ENCODE results near the gene ARID5B.
"Not testable (repeated sequence)": the region's sequence is repeated elsewhere in the genome, so short reads cannot be mapped to it uniquely, and the experiment has no call there.

Gene ARID5B

DNA sequence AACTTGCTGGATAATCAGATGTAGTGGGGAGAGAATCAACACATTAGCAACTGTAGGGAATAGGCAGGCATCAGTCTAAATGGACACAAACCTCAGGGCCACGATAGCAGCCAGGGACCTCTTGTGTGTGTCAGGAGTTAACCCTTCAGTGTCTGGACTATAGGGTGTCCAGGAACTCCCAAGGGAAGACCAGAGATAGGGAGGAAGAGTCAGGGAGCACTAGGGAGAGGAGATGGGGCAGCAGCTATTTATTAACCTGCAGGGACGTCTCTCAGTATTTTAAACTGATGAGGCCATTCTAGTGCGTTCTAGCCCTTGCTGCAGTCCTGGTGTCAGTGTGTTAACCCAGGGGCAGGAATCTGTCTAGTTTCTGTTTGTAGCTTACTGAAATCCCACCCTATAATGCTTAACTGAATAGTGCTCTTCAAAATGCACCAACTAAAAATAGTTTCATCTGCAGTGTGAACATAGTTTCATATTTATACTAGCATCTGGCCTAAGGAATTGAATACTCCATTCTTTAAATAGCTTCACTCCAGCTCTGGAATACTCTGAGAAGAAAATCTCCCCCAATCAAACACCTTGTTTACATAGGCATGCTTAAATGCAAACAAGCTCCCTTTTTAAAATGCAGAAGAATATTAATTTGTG, 62.7 kb downstream of the ARID5B start:
- no peak for DNase-seq (ENCODE audit: low read depth)

DNA sequence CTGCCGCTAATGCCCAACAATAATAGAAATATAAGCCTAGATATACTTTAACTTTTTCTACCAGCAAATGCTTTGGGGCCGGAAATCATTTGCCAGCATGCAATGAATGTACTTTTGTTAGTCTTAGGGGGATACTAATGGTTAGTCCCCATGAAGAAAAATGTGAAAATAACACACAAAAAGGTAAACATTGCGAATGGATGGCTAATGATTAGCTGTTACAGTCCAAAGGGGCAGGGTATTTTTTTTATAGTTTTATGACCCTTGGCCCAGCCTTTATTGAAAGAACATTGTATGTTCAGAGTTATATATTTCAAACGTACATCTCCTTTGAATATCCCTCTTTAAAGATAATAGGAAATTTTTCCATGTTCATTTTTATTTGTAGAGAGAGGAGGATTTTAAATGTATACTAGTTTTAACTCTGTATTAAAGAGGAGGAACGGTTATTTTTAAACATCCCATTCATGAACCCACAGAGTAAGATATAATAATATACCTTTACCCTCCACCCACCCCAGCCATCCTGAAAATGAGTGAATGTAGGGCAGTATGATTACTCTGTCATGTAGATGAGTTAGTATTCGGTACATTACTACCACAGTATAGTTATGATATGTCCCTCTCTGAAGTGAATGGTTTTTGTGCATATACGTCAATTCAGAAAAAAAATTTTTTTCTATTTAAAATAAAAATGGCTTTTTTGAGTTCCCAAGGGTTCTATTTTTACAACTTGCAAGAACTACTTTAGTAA, 63.6 kb downstream of the ARID5B start:
- no peak for DNase-seq (ENCODE audit: low read depth)

DNA sequence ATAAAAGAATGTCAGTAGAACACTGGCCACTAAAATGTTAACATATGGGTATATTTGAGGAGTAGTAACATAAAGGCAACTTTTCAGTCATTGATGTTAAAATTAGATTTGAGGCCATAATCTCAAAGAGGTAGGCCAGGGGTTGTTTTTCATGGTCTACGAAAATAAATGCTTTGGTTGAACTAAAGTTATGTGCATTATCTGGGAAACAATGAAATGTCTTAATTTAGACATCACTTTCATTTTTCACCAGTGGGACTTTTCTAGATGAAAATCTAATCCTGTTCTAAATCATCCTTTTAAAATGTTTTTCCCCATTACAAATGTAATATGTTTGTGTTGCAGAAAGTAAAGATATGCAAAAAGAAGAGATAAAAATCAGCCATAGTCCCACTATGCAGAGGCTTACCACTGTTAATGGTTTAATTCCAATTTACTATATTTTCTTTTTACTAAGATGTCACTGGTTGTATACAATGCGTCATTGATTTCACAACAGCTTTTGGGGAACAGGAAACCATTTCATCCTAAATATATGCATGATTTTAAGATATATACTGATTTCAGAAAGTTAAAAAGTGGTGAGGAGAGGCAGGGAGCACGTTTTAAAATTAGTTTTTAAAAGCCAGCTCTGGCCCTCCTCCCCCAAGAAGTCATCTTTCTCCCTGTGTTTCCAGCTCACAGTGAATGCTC, 64.3 kb downstream of the ARID5B start:
- no peak for DNase-seq (ENCODE audit: low read depth)

DNA sequence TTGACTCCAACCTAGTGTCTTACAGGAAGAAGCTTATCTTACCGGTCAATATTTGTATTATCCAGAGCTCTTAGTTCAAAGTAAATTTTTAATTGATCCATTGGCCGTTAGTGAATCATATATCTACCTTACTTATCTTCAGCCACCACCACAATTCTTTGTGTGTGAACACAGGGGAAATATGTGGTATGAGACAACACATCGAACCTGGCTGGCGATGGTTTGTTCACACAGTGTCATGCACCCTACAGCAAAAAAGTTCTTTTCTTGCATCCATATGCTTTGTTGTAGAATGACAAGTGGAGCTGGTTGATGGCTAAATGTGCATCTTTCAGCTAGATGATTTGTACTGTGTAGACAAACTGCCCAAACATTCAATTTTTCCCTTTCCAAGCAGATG, 65.8 kb downstream of the ARID5B start:
- no peak for DNase-seq (ENCODE audit: low read depth)

GRCh38 chr10:61970182-61971002, 68.9 kb downstream of the ARID5B start:
- DNase-seq (ENCODE audit: low read depth) = no peak

- no peak for DNase-seq (ENCODE audit: low read depth)
Observed at GRCh38 chr10:61971003-61971325, 69.5 kb downstream of the ARID5B start.

DNA sequence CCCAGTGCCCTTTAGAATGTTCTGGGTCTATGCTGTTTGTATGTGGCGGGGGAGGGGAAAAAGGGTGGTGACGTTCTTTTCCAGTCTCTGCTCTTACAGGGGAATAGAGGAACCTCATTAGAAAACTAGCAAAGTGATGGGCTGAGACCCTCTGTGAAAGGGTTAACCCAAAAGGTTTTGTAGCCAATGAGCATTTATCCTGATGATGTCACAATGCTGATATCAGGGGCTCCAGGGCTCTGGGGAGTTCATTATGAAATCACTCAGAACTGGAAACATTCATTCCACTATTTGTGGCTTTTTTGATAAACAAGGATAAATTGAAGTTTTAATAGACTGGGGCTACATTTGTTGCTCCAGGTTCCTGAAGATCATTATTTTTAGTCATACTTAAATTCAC, 71.7 kb downstream of the ARID5B start:
- DNase-seq (ENCODE audit: low read depth) = no peak

- DNase-seq (ENCODE audit: low read depth) = no peak
Observed at GRCh38 chr10:61973906-61974305, 72.4 kb downstream of the ARID5B start.

DNA sequence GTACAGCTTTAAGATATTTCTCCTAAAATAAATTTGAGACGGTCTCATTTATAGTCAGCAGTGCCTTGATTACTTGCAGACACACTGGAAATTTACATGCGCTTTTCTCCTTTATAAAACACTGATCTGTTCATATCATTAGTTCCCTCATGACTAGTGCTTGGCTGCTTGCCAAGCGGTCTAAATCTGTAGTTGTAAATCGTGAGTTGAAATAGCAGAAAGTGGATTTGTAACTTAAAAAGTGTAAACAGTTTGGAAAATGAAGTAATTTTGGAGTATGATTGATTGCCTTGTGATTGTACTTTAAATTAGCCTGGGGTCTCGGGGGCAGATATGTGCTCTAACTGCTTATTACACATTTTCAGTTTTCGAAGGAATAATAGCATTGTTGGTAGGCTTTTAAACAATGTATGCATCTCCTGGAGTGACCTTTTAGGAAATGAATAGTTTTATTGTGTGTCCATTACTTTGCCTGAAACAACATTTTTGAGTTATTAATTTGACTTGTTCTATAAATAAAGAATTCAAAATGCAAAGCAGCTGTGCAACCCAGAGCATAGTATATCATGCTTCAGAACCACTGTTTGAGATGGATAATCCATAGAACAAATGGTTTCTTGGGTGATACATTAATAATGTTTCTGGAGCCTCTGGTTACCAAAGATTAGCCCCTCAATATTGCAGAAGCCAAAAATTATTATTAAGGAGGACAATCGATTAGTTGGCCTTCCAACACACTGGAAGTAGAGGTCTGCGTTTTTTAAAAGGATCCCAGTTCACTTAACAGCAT, 73.3 kb downstream of the ARID5B start:
- DNase-seq (ENCODE audit: low read depth) = no peak

- no peak for DNase-seq (ENCODE audit: low read depth)
Observed at GRCh38 chr10:61975391-61975932, 74.0 kb downstream of the ARID5B start.

DNA sequence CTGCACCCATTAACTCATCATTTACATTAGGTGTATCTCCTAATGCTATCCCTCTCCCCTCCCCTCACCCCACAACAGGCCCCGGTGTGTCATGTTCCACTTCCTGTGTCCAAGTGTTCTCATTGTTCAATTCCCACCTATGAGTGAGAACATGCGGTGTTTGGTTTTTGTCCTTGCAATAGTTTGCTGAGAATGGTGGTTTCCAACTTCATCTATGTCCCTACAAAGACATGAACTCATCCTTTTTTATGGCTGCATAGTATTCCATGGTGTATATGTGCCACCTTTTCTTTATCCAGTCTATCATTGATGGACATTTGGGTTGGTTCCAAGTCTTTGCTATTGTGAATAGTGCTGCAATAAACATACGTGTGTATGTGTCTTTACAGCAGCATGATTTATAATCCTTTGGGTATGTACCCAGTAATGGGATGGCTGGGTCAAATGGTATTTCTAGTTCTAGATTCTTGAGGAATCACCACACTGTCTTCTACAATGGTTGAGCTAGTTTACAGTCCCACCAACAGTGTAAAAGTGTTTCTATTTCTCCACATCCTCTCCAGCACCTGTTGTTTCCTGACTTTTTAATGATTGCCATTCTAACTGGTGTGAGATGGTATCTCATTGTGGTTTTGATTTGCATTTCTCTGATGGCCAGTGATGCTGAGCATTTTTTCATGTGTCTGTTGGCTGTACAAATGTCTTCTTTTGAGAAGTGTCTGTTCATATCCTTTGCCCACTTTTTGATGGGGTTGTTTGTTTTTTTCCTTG, 75.6 kb downstream of the ARID5B start:
- not testable (repeated sequence) for DNase-seq (ENCODE audit: low read depth)

- DNase-seq (ENCODE audit: low read depth) = no peak
Observed at GRCh38 chr10:61978965-61979364, 77.5 kb downstream of the ARID5B start.

- DNase-seq (ENCODE audit: low read depth) = no peak
Observed at GRCh38 chr10:61981460-61981859, 80.0 kb downstream of the ARID5B start.

DNA sequence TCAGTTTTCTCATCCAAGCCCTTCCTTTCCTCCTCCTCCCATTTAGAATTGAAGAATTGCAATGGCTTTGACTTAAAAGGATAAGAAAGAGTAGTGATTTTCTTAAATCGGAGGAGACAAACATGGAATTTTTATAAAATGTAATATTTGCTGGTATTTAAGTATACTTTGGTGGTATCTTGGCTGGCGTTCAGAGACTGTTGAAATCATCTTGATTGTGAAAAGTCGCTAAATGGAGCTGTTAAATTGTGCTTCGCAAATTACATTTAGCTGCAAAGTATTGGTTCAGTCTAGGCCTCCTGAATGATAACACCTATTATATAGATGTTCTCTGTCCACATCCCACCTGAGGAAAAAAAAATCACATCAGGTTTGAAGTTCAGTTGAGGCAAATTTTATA, 81.8 kb downstream of the ARID5B start:
- DNase-seq (ENCODE audit: low read depth) = no peak

DNA sequence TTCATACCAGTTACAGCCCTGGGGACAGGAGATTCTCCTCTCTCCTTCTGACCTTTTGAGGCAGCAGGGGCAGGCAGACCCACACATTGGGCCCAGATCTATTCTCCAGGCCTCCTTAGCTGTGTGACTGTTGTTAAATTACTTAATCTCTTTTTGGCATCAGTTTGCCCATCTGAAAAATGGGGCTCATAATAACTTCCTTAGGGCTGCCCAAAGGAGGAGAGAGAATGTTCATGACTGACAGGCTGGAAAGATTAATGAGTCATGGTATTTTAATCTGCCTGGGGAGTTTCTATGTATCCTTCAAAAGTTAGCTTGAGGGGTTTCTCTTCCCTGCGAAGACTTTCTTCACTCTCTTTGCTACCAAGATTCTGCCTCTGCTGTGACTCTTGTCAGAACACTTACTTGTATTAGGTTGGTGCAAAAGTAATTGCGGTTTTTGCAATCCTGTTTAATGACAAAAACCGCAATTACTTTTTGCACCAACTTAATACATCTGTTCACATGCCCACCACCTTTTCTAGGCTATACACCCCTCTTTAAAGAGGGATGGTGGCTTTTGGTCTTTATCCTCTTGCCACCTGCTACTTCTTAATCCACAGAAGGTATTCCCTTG, 83.4 kb downstream of the ARID5B start:
- DNase-seq (ENCODE audit: low read depth) = no peak

GRCh38 chr10:61985715-61986114, 84.2 kb downstream of the ARID5B start:
- DNase-seq (ENCODE audit: low read depth) = no peak

DNA sequence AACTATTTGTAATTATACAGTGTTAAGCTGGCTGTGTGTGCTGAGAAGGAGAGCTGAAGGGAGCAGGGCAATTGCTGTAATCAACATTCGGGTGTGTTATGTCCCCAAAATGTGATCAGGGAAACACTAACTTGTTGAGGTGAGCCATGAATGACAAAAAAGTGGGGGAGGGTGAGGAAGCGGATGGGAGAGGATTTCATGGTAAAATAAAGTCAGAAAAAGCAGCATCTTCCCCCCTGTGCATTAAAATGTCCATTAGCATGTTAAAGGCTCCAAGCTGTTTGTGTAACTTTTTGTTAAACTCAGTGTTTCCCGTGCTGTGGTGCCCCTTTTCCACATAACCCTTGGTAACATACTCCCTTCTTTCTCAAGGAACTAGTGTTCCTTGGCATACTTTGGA, 84.9 kb downstream of the ARID5B start:
- no peak for DNase-seq (ENCODE audit: low read depth)

DNA sequence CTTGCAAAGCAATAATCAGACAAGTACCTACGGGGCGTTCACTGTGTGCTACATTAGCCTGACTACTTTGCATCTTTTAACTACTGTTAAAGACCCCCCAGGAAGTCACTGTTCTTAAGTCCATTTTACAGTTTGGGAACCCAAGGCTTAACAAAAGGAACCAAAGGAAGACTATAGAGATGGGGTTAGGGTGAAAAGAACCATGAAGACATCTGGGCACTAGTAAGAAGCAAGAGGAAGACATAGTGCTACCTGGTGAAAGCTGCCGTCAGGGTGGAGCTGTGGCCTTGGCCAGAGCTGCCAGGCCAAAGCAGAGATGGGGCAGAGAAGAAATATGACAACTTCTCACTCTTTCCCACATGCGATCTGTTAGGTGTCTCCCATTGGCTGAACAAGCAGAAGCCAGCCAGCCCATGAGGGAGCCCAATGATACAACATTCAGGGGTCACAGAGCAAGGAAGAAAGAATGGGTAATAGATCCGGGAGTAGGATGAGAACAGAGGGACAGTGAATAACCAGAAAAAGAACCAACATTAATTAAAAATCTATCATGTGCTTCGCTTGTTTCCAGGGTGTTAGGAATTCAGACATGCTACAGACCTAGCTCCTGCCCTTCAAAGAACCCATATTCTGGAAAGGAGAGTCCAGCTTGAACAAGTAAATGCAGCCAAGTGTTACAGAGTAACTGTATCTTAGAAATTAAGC, 85.4 kb downstream of the ARID5B start:
- DNase-seq (ENCODE audit: low read depth) = no peak

DNA sequence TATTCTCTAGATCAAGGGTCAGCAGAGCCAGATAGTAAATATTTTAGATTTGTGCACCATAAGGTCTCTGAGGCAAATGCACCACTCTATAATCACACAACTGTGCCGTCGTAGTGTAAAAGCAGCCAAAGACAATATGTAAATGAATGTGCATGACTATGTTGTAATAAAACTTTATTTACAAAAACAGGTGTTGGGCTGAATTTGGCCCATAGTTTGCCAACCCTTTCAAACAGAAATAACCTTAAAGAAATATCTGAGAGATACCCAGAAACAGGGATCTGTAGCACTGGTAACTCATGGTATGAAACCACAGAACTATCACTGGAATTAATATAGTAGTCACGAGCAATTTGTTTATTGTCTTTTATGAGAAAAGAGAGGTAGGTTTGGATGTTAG, 86.0 kb downstream of the ARID5B start:
- DNase-seq (ENCODE audit: low read depth) = no peak
